ENCODE data around the gene ARHGEF5.
"Not testable (repeated sequence)": the region's sequence is repeated elsewhere in the genome, so short reads cannot be mapped to it uniquely, and the experiment has no call there.

Gene ARHGEF5
- total RNA-seq: 2.6 to 3.1 reads per million in 2 donors

GRCh38 chr7:144355176-144355822 lies at the start of gene ARHGEF5:
Gene ARHGEF5 (plus strand): TSS chr7:144355402. CDS start chr7:144362670, 7,268 bp downstream.
- not testable (repeated sequence) for DNase-seq

- DNase-seq: not testable (repeated sequence)
Observed at GRCh38 chr7:144309702-144310101, 45.5 kb upstream of the ARHGEF5 start.

- not testable (repeated sequence) for DNase-seq
Observed at GRCh38 chr7:144311218-144311617, 44.0 kb upstream of the ARHGEF5 start.

- not testable (repeated sequence) for DNase-seq
Observed at GRCh38 chr7:144311872-144312469, 43.2 kb upstream of the ARHGEF5 start, which contains the start of gene OR2A1. Gene OR2A1 (plus strand): TSS chr7:144312419. CDS start chr7:144318125, 5,706 bp downstream.

- DNase-seq: not testable (repeated sequence)
Observed at GRCh38 chr7:144317537-144317936, 37.7 kb upstream of the ARHGEF5 start.

GRCh38 chr7:144319547-144319946 lies 35.7 kb upstream of the ARHGEF5 start:
- not testable (repeated sequence) for DNase-seq

- not testable (repeated sequence) for DNase-seq
Observed at GRCh38 chr7:144321677-144322206, 33.5 kb upstream of the ARHGEF5 start.

- DNase-seq: not testable (repeated sequence)
Observed at GRCh38 chr7:144323359-144323758, 31.8 kb upstream of the ARHGEF5 start.

GRCh38 chr7:144325868-144326267 lies 29.3 kb upstream of the ARHGEF5 start:
- DNase-seq: not testable (repeated sequence)

- DNase-seq: not testable (repeated sequence)
Observed at GRCh38 chr7:144330044-144330443, 25.2 kb upstream of the ARHGEF5 start.

- not testable (repeated sequence) for DNase-seq
Observed at GRCh38 chr7:144331221-144331995, 23.8 kb upstream of the ARHGEF5 start.

GRCh38 chr7:144331996-144332288 lies 23.3 kb upstream of the ARHGEF5 start:
- not testable (repeated sequence) for DNase-seq

- DNase-seq: not testable (repeated sequence)
Observed at GRCh38 chr7:144348625-144349024, 6.6 kb upstream of the ARHGEF5 start.

- DNase-seq: not testable (repeated sequence)
Observed at GRCh38 chr7:144351667-144352066, 3.5 kb upstream of the ARHGEF5 start.

- not testable (repeated sequence) for DNase-seq
Observed at GRCh38 chr7:144356185-144356584, 983 bp downstream of the ARHGEF5 start.

- DNase-seq: not testable (repeated sequence)
Observed at GRCh38 chr7:144356860-144357259, 1.7 kb downstream of the ARHGEF5 start.

- DNase-seq: not testable (repeated sequence)
Observed at GRCh38 chr7:144362061-144362460, 6.9 kb downstream of the ARHGEF5 start.

- DNase-seq: not testable (repeated sequence)
Observed at GRCh38 chr7:144365523-144365922, 10.3 kb downstream of the ARHGEF5 start.

GRCh38 chr7:144367250-144367649 lies 12.0 kb downstream of the ARHGEF5 start:
- not testable (repeated sequence) for DNase-seq

- DNase-seq: not testable (repeated sequence)
Observed at GRCh38 chr7:144369221-144369620, 14.0 kb downstream of the ARHGEF5 start.

GRCh38 chr7:144378651-144379050 lies 23.4 kb downstream of the ARHGEF5 start:
- DNase-seq: no peak

GRCh38 chr7:144379776-144380384 lies 24.7 kb downstream of the ARHGEF5 start:
- DNase-seq: no peak

- DNase-seq: no peak
Observed at GRCh38 chr7:144384071-144384470, 28.9 kb downstream of the ARHGEF5 start.

Data from T-helper 9 cell (primary cell).